Glutamatergic neuron (in vitro differentiated cells): Measurements from ENCODE around the gene HOXB1. TPM values are rescaled to one million over a fixed set of nuclear protein-coding genes. Genes with fewer than 3 reads are reported as not detected.

Experiments used
- DNase-seq: peaks from one replicate; pipeline ENCODE4 v3.0.0; 2022
- H3K27ac Mint-ChIP-seq: one replicate; pipeline ENCODE4 v1.8.0; 2020; ENCODE audit warnings: mild to moderate bottlenecking, mixed read lengths, inconsistent platforms; ENCODE audit not compliant: unreplicated experiment
- H3K27me3 Mint-ChIP-seq: one replicate; pipeline ENCODE4 v1.8.0; 2020; ENCODE audit warnings: mild to moderate bottlenecking, moderate library complexity, mixed read lengths, inconsistent platforms; ENCODE audit not compliant: unreplicated experiment
- H3K36me3 Mint-ChIP-seq: one replicate; pipeline ENCODE4 v1.8.0; 2020; ENCODE audit warnings: mild to moderate bottlenecking, mixed read lengths, inconsistent platforms; ENCODE audit not compliant: unreplicated experiment
- H3K4me1 Mint-ChIP-seq: one replicate; pipeline ENCODE4 v1.8.0; 2020; ENCODE audit warnings: mild to moderate bottlenecking, low read depth, mixed read lengths, inconsistent platforms; ENCODE audit not compliant: unreplicated experiment
- H3K4me3 Mint-ChIP-seq: one replicate; pipeline ENCODE4 v1.8.0; 2020; ENCODE audit warnings: mild to moderate bottlenecking, mixed read lengths, inconsistent platforms; ENCODE audit not compliant: unreplicated experiment
- H3K9me3 Mint-ChIP-seq: one replicate; pipeline ENCODE4 v1.8.0; 2020; ENCODE audit warnings: mild to moderate bottlenecking, moderate library complexity, mixed read lengths, inconsistent platforms; ENCODE audit not compliant: unreplicated experiment
- CTCF ChIP-seq: fragments of 200-600 bp; sonication (generic); IDR thresholded peaks from one replicate; pipeline ENCODE4 v1.5.0; 2021; ENCODE audit not compliant: partially characterized antibody, unreplicated experiment
- total RNA-seq: library from RNA; stranded (reverse); fragmentation: NEBNext Ultra II Directional; extraction: Animal tissue kit (Norgen Biotek cat#: 25700); gene quantifications from one replicate; pipeline ENCODE4 v1.2.1, GENCODE V29; 2021; ENCODE audit not compliant: unreplicated experiment

Gene HOXB1
- total RNA-seq, 1 donor from 2014 or later, result not detected

DNA sequence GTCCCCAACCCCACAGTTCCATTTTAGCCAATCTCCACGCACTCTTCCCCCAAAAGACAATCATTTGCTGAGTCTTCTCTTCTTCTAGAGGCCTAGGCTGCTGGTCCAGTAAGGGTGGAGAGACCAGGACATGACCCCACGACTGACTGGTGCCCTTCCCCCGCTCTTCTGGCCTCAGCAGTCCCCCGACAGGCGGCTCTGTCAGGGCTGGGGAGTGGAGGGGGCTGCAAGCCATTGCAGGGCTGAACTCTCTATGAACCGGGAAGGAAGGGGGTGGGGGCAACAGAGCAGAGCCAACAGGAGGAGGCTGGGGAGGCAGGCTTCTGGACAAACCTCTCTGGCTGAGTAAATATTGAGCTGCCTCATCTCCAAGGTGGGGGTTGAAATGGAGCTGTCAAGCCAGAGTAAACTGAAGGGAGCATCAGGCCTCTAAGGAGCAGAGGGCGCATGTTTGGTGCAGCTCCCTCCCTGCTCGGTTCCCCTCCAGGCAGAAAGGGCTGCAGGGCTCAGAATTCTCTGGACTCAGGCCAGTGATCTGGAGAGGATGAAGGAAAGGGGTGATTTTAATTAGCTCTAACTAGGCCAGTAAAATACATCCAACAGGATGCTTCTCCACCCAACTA, 8.7 kb downstream of the HOXB1 start:
- no peak for DNase-seq
- Mint-ChIP-seq H3K27ac (no peak overlapping the region), H3K4me1 (no peaks in the 10 kb centered on the region), H3K27me3 (peaks cover 28% of the 10 kb centered on the region), H3K36me3 (peaks cover 8% of the 10 kb centered on the region), H3K9me3 (peaks cover 7% of the 10 kb centered on the region), H3K4me3 (no peak overlapping the region)
- no peak for TF ChIP-seq CTCF

GRCh38 chr17:48520631-48521079, 10.2 kb downstream of the HOXB1 start:
- no peak overlapping the region for H3K27ac Mint-ChIP-seq
- H3K27me3 Mint-ChIP-seq, result peaks cover 20% of the 10 kb centered on the region
- H3K36me3 Mint-ChIP-seq, result no peaks in the 10 kb centered on the region
- DNase-seq, result no peak
- no peak overlapping the region for H3K4me3 Mint-ChIP-seq
- H3K4me1 Mint-ChIP-seq, result no peaks in the 10 kb centered on the region
- H3K9me3 Mint-ChIP-seq, result peaks cover 7% of the 10 kb centered on the region
- TF ChIP-seq CTCF, result no peak

- no peaks in the 10 kb centered on the region for H3K36me3 Mint-ChIP-seq
- peaks cover 14% of the 10 kb centered on the region for H3K27me3 Mint-ChIP-seq
- peaks cover 5% of the 10 kb centered on the region for H3K9me3 Mint-ChIP-seq
- no peak for TF ChIP-seq CTCF
- H3K4me1 Mint-ChIP-seq, result no peaks in the 10 kb centered on the region
- no peak for DNase-seq
- no peak overlapping the region for H3K27ac Mint-ChIP-seq
- H3K4me3 Mint-ChIP-seq, result no peak overlapping the region
Measured at GRCh38 chr17:48519427-48519826, 11.4 kb downstream of the HOXB1 start.

GRCh38 chr17:48517478-48517877, 13.3 kb downstream of the HOXB1 start:
- H3K4me3 Mint-ChIP-seq, result no peak overlapping the region
- no peak for TF ChIP-seq CTCF
- no peaks in the 10 kb centered on the region for H3K36me3 Mint-ChIP-seq
- no peak overlapping the region for H3K27ac Mint-ChIP-seq
- H3K27me3 Mint-ChIP-seq, result peaks cover 14% of the 10 kb centered on the region
- H3K9me3 Mint-ChIP-seq, result peaks cover 5% of the 10 kb centered on the region
- DNase-seq, result no peak
- H3K4me1 Mint-ChIP-seq, result no peaks in the 10 kb centered on the region

- Mint-ChIP-seq H3K9me3 (peaks cover 5% of the 10 kb centered on the region), H3K36me3 (no peaks in the 10 kb centered on the region), H3K4me1 (no peaks in the 10 kb centered on the region), H3K27me3 (peaks cover 9% of the 10 kb centered on the region), H3K4me3 (no peak overlapping the region), H3K27ac (no peak overlapping the region)
- no peak for DNase-seq
- TF ChIP-seq CTCF, result no peak
Measured at GRCh38 chr17:48515925-48516900, 14.6 kb downstream of the HOXB1 start.
